Liver (tissue), 9 donors: Measurements from ENCODE around the gene TMA16. TPM values are rescaled to one million over a fixed set of nuclear protein-coding genes. Genes with fewer than 3 reads are reported as not detected.

ENCODE experiments used
- DNase-seq: peaks from one replicate; pipeline ENCODE4 v3.0.0-alpha.2; 2017; ENCODE audit warnings: low spot score
- H3K27ac ChIP-seq, 2 donors: one replicate each; pipeline ENCODE4 v1.7.0; 2013; ENCODE audit warnings: inconsistent platforms in 2 of 2, low read length in 2 of 2, control low read depth in 1 of 2, low read depth in 1 of 2, mild to moderate bottlenecking in 1 of 2
- H3K27me3 ChIP-seq, 4 donors: one replicate each; pipeline versions ENCODE4 v1.6.1 to v1.7.0; 2013; ENCODE audit warnings: low read length in 3 of 4, inconsistent platforms in 1 of 4, mild to moderate bottlenecking in 1 of 4, moderate library complexity in 1 of 4; ENCODE audit not compliant: control insufficient read depth in 4 of 4, insufficient read depth in 4 of 4
- H3K36me3 ChIP-seq, 4 donors: one replicate each; pipeline versions ENCODE4 v1.6.1 to v1.7.0; 2013; ENCODE audit warnings: low read length in 3 of 4, mild to moderate bottlenecking in 3 of 4, low read depth in 1 of 4, moderate library complexity in 1 of 4; ENCODE audit not compliant: control insufficient read depth in 4 of 4, insufficient read depth in 3 of 4
- H3K4me1 ChIP-seq, 4 donors: one replicate each; pipeline versions ENCODE4 v1.6.1 to v1.7.0; 2013; ENCODE audit warnings: low read length in 3 of 4, mild to moderate bottlenecking in 3 of 4, moderate library complexity in 1 of 4; ENCODE audit not compliant: control insufficient read depth in 4 of 4, insufficient read depth in 4 of 4
- H3K4me3 ChIP-seq, 3 donors: one replicate each; pipeline versions ENCODE4 v1.6.1 to v1.7.0; 2013; ENCODE audit warnings: low read length in 3 of 3, control low read depth in 1 of 3, low read depth in 1 of 3, mild to moderate bottlenecking in 1 of 3
- H3K9ac ChIP-seq, 2 donors: one replicate each; pipeline ENCODE4 v1.7.0; 2013; ENCODE audit warnings: low read length in 2 of 2, mild to moderate bottlenecking in 2 of 2, moderate library complexity in 2 of 2, control low read depth in 1 of 2, low read depth in 1 of 2
- H3K9me3 ChIP-seq, 4 donors: one replicate each; pipeline versions ENCODE4 v1.6.1 to v1.7.0; 2013; ENCODE audit warnings: low read length in 3 of 4; ENCODE audit not compliant: control insufficient read depth in 4 of 4
- EGR1 ChIP-seq, 2 donors: IDR thresholded peaks; 2 replicates each; pipeline ENCODE4 v1.6.1; 2016 to 2018; ENCODE audit warnings: antibody characterized with exemption in 2 of 2, low read depth in 2 of 2
- FOXA1 ChIP-seq: IDR thresholded peaks from 2 replicates; pipeline ENCODE4 v1.6.1; 2016; ENCODE audit warnings: antibody characterized with exemption
- FOXA2 ChIP-seq: IDR thresholded peaks from 2 replicates; pipeline ENCODE4 v1.6.1; 2016; ENCODE audit warnings: antibody characterized with exemption
- HNF4A ChIP-seq, 2 donors: conservative IDR thresholded peaks; 2 replicates each; pipeline ENCODE4 v1.6.1; 2016; ENCODE audit warnings: antibody characterized with exemption in 2 of 2, mild to moderate bottlenecking in 2 of 2
- JUND ChIP-seq, 2 donors: IDR thresholded peaks; 2 replicates each; pipeline ENCODE4 v1.6.1; 2016; ENCODE audit warnings: antibody characterized with exemption in 2 of 2
- RAD21 ChIP-seq, 2 donors: IDR thresholded peaks; 2 replicates each; pipeline ENCODE4 v1.6.1; 2016; ENCODE audit warnings: antibody characterized with exemption in 2 of 2, mild to moderate bottlenecking in 2 of 2
- YY1 ChIP-seq: IDR thresholded peaks from 2 replicates; pipeline ENCODE4 v1.6.1; 2016; ENCODE audit warnings: antibody characterized with exemption, mild to moderate bottlenecking
- WGBS: extraction: QIAGEN DNeasy Blood & Tissue Kit; methylation state at CpG from one replicate; pipeline ENCODE4 v1.1.7; 2013; 5-methylcytosine and 5-hydroxymethylcytosine counted together
- polyA plus RNA-seq, 2 donors: library from polyadenylated mRNA; stranded (reverse) in 1 of 2; unstranded in 1 of 2; fragments of 200-250 nt in 1 of 2; fragments of >200 nt in 1 of 2; fragmentation: Nextera tagmentation in 1 of 2; extraction: Ambion mirVana in 1 of 2; gene quantifications; one replicate each; pipeline versions ENCODE4 v1.2.1 to v1.2.3, GENCODE V29; 2013 to 2015
- total RNA-seq, 2 donors: library from RNA; depleted of rRNA; stranded (reverse); fragments of >200 nt; gene quantifications; one replicate each; pipeline ENCODE4 v1.2.3, GENCODE V29; 2014
- TF ChIP-seq, protein P1 (sequence below): fragments of 150-350 bp; IDR thresholded peaks from 2 replicates; pipeline ENCODE4 v1.5.1; 2017; ENCODE audit warnings: improper control_type of control experiment, low read depth, low read length; ENCODE audit not compliant: missing input control
- TF ChIP-seq, protein P2 (sequence below): IDR thresholded peaks from 2 replicates; pipeline ENCODE4 v1.6.1; 2016; ENCODE audit warnings: antibody characterized with exemption
- TF ChIP-seq, protein P3 (sequence below): IDR thresholded peaks from 2 replicates; pipeline ENCODE4 v1.6.1; 2016; ENCODE audit warnings: antibody characterized with exemption
- donor health status: healthy.
- donor health status: healthy.
- donor health status: healthy.
- donor health status: healthy.
- donor health status: healthy.

Gene TMA16
- total and polyA plus RNA-seq, 4 donors, result 7.5 to 11.1 (median 9.6) TPM

DNA sequence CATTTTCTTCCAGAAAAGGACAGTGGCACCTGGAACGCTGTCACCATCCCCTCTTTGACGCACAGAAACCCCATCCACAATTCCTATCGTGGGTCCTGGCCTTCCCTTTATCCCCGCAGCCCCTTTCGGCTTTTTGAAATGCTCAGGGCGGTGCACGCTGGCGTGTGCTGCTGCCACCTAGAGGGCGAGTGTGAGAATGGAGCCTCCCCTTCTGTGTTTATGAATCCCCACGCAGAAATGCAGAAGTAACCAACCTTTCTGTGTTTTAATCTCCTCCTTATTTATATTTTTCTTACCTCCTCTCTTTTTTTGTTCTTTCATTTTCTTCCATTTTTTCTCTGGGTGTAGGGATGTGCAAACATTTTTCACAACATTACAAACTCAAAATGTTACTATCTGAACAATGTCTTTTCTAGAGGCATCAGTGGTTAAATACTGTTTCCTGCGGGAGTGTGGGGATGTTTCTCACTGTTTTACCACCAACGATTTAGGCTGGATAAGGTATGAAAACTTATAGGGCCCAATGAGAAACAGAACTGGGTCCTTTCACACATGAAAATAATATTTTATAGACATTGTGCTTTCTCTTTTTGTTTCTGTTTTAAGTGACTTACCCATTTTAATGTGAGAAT lies 50.0 kb downstream of the TMA16 start:
- peak; percentile 62 for DNase-seq
- peak overlapping the region in 1 of 2 donors; percentile 65 for H3K9ac ChIP-seq
- peaks cover 0 to 4% (median 0%) of the 10 kb centered on the region in 4 donors for H3K4me1 ChIP-seq

DNA sequence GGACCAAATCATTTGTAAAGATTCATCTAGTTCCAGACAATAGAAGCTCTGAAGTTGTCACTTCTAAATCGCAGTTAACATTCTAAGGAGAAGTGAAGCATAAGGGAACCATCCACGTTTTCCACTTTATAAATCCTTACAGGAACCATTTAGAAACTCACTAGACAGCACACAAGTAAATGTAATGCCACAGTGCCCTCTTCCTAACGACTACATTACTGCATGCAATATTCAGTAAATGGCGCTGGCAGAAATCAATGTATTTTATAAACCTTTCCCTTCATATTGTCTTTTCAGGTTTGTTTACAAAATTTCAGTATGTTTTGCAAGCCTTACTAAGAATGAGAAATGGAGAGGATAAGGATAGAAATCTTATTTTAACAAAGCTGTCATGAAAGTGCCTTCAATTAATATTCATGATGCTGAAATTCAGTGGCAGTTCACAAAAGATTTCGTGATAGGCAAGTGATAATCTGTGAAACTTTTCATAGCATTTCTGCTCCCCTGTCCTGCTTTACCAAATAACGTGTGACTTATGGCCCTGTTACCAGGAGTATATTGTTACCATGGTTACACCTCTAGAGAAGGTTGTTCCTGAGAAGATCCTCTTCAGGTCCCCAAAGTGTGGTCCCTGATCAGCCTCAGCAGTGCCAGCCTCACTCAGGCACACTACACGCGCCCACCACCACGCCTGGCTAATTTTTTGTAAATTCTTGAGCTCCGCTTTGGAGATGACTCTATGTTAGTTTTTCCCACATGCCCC lies 54.2 kb downstream of the TMA16 start:
- H3K27me3 ChIP-seq, result no peaks in the 10 kb centered on the region
- no peak overlapping the region for H3K9ac ChIP-seq
- H3K36me3 ChIP-seq, result no peaks in the 10 kb centered on the region
- H3K9me3 ChIP-seq, result no peaks in the 10 kb centered on the region
- no peak for DNase-seq
- no peak overlapping the region for H3K4me3 ChIP-seq
- 46% methylated on average over 10 of the region's 10 CpGs for WGBS
- TF ChIP-seq, protein P1, sequence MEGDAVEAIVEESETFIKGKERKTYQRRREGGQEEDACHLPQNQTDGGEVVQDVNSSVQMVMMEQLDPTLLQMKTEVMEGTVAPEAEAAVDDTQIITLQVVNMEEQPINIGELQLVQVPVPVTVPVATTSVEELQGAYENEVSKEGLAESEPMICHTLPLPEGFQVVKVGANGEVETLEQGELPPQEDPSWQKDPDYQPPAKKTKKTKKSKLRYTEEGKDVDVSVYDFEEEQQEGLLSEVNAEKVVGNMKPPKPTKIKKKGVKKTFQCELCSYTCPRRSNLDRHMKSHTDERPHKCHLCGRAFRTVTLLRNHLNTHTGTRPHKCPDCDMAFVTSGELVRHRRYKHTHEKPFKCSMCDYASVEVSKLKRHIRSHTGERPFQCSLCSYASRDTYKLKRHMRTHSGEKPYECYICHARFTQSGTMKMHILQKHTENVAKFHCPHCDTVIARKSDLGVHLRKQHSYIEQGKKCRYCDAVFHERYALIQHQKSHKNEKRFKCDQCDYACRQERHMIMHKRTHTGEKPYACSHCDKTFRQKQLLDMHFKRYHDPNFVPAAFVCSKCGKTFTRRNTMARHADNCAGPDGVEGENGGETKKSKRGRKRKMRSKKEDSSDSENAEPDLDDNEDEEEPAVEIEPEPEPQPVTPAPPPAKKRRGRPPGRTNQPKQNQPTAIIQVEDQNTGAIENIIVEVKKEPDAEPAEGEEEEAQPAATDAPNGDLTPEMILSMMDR, result peak; percentile 68
- TF ChIP-seq RAD21 (IDR thresholded peaks at IDR 0.05) (peak; percentile 85 to 88), EGR1 (IDR thresholded peaks at IDR 0.05; ENCODE audit: low read depth in 2 of 2) (no peak), FOXA2 (no peak), YY1 (peak; percentile 69)
- H3K27ac ChIP-seq, result no peak overlapping the region
- peaks cover 0 to 10% (median 6%) of the 10 kb centered on the region in 4 donors for H3K4me1 ChIP-seq

More for the DNA sequence above, 50.0 kb downstream of the TMA16 start:
- Histone ChIP-seq H3K4me3 (peak overlapping the region in 2 of 3 donors; percentile 14 to 18), H3K27ac (no peak overlapping the region), H3K9me3 (no peaks in the 10 kb centered on the region), H3K36me3 (peaks cover 0 to 1% (median 0%) of the 10 kb centered on the region in 4 donors), H3K27me3 (no peaks in the 10 kb centered on the region)
- WGBS, result 5% methylated on average over 12 of the region's 12 CpGs
- TF ChIP-seq EGR1 (IDR thresholded peaks at IDR 0.05; ENCODE audit: low read depth in 2 of 2) (no peak), FOXA1 (no peak), HNF4A (conservative IDR thresholded peaks at IDR 0.05) (no peak), RAD21 (IDR thresholded peaks at IDR 0.05) (peak; percentile 80 to 88)
- TF ChIP-seq, protein P1, result peak; percentile 89

DNA sequence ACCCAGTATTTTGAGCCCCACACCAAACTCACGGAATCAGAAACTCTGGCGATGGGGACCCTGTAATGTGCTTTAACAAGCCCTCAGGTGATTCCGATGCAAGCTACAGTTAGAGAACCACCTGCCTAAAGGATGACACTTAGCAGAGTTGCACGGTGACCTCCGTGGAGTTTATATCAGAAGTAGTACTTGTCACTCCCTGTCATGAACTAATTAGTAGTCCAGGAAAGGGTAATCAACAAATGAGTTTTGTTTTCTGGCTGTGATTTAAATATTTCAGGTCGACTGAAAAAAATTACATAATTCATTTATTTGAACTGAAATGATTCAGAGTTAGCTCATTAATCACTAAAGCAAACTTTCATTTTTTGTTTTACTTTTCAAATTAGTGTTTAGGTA lies 56.4 kb downstream of the TMA16 start:
- H3K27me3 ChIP-seq, result no peaks in the 10 kb centered on the region
- TF ChIP-seq YY1, result no peak
- no peak for TF ChIP-seq JUND (IDR thresholded peaks at IDR 0.05)
- TF ChIP-seq, protein P1, result no peak
- TF ChIP-seq, protein P2, sequence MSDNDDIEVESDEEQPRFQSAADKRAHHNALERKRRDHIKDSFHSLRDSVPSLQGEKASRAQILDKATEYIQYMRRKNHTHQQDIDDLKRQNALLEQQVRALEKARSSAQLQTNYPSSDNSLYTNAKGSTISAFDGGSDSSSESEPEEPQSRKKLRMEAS, result no peak
- TF ChIP-seq, protein P3, sequence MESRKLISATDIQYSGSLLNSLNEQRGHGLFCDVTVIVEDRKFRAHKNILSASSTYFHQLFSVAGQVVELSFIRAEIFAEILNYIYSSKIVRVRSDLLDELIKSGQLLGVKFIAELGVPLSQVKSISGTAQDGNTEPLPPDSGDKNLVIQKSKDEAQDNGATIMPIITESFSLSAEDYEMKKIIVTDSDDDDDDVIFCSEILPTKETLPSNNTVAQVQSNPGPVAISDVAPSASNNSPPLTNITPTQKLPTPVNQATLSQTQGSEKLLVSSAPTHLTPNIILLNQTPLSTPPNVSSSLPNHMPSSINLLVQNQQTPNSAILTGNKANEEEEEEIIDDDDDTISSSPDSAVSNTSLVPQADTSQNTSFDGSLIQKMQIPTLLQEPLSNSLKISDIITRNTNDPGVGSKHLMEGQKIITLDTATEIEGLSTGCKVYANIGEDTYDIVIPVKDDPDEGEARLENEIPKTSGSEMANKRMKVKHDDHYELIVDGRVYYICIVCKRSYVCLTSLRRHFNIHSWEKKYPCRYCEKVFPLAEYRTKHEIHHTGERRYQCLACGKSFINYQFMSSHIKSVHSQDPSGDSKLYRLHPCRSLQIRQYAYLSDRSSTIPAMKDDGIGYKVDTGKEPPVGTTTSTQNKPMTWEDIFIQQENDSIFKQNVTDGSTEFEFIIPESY, result no peak
- WGBS, result 51% methylated on average over 6 of the region's 6 CpGs
- no peaks in the 10 kb centered on the region for H3K9me3 ChIP-seq
- no peak overlapping the region for H3K27ac ChIP-seq
- peaks cover 0 to 6% (median 6%) of the 10 kb centered on the region in 4 donors for H3K4me1 ChIP-seq
- H3K36me3 ChIP-seq, result no peaks in the 10 kb centered on the region
- DNase-seq, result no peak
- peak overlapping the region in 1 of 2 donors; percentile 28 for H3K9ac ChIP-seq
- no peak overlapping the region for H3K4me3 ChIP-seq
